ENCODE data around the gene WBP11. TPM values are rescaled to one million over a fixed set of nuclear protein-coding genes. Genes with fewer than 3 reads are reported as not detected.

WBP11 gene
- total and polyA plus RNA-seq, 2 donors = 27.7 to 32.9 TPM

GRCh38 chr12:14836336-14837210 lies 33.3 kb upstream of the WBP11 start:
- Histone ChIP-seq H3K4me1 (ENCODE audit: insufficient read depth) (no peaks in the 10 kb centered on the region), H3K4me3 (ENCODE audit: low read depth, low read length) (no peak overlapping the region), H3K36me3 (ENCODE audit: insufficient read depth) (no peaks in the 10 kb centered on the region), H3K27ac (ENCODE audit: low read depth) (no peak overlapping the region)
- no peak for DNase-seq (ENCODE audit: extremely low spot score)
- 72% methylated on average over 7 of the region's 7 CpGs for WGBS

DNA sequence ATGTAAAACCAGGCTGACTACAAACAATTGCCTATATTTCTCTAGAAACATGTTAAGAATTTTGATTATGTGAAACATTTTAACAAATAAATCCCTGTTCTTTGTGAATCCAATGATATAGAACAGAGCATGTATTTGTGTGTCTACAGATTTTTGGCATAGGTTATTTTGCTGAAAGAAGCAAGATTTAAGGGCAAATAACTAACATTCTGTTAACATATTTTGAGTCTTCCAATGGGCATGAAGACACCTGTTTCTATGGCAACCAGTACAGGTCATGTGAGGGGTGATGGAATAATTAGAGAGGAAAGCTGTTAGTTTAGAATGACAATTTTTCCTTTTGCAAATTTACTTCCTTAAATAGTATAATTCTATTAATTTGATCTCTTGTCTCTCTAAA lies 31.2 kb upstream of the WBP11 start:
- H3K36me3 ChIP-seq (ENCODE audit: insufficient read depth) = no peaks in the 10 kb centered on the region
- no peak overlapping the region for H3K27ac ChIP-seq (ENCODE audit: low read depth)
- H3K4me1 ChIP-seq (ENCODE audit: insufficient read depth) = no peaks in the 10 kb centered on the region
- DNase-seq (ENCODE audit: extremely low spot score) = no peak
- H3K4me3 ChIP-seq (ENCODE audit: low read depth, low read length) = no peak overlapping the region

GRCh38 chr12:14833952-14834351 lies 30.7 kb upstream of the WBP11 start:
- DNase-seq (ENCODE audit: extremely low spot score) = no peak
- Histone ChIP-seq H3K4me3 (ENCODE audit: low read depth, low read length) (no peak overlapping the region), H3K27ac (ENCODE audit: low read depth) (no peak overlapping the region), H3K4me1 (ENCODE audit: insufficient read depth) (no peaks in the 10 kb centered on the region), H3K36me3 (ENCODE audit: insufficient read depth) (no peaks in the 10 kb centered on the region)
- 33% methylated on average over 1 of the region's 1 CpG for WGBS

DNA sequence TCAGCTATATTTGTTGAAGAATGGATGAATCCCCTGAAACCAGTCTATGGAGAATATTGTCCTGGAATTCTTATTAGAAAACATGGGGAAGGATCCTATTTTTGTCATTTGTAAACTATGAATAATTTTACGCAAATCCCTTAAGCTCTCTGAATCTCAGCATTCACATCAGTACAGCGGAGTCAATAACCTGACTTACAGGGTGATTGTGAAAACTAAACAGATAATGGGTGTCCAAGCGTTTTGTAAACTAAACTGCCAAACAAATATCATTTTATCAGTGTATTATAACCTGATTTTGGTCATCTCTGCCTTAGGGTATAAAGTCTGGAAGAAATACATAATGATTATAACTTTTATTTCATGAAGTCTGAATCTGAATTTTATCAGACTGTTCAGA lies 30.1 kb upstream of the WBP11 start:
- WGBS = 51% methylated on average over 3 of the region's 3 CpGs
- H3K4me3 ChIP-seq (ENCODE audit: low read depth, low read length) = no peak overlapping the region
- H3K36me3 ChIP-seq (ENCODE audit: insufficient read depth) = no peaks in the 10 kb centered on the region
- H3K27ac ChIP-seq (ENCODE audit: low read depth) = no peak overlapping the region
- no peaks in the 10 kb centered on the region for H3K4me1 ChIP-seq (ENCODE audit: insufficient read depth)
- no peak for DNase-seq (ENCODE audit: extremely low spot score)

DNA sequence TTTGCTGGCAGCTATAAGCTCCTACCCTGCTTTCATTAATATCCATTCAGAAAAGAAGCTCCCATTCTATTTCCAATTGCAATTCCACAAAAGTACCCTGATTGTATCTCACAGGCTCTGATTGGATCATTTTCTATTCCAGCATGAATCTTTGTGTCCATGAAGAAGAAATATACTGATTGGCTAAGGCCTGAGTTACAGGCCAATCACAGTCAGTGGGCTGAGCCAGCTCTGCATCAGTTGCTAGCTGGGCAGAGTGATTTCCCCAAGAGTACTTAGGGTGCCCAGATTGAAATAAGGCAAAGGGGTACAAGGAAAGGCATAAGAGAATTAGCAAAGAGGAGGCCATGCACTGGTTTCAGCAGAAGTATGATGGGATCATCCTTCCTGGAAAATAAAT lies 25.6 kb upstream of the WBP11 start:
- Histone ChIP-seq H3K4me1 (ENCODE audit: insufficient read depth) (no peaks in the 10 kb centered on the region), H3K27ac (ENCODE audit: low read depth) (no peak overlapping the region), H3K36me3 (ENCODE audit: insufficient read depth) (no peaks in the 10 kb centered on the region), H3K4me3 (ENCODE audit: low read depth, low read length) (no peak overlapping the region)
- no peak for DNase-seq (ENCODE audit: extremely low spot score)

- no peak for DNase-seq (ENCODE audit: extremely low spot score)
- H3K27ac ChIP-seq (ENCODE audit: low read depth) = no peak overlapping the region
These were observed 23.8 kb upstream of the WBP11 start for GRCh38 chr12:14827043-14827442.

GRCh38 chr12:14826491-14826890 lies 23.2 kb upstream of the WBP11 start:
- Histone ChIP-seq H3K4me3 (ENCODE audit: low read depth, low read length) (no peak overlapping the region), H3K4me1 (ENCODE audit: insufficient read depth) (no peaks in the 10 kb centered on the region), H3K27ac (ENCODE audit: low read depth) (no peak overlapping the region), H3K36me3 (ENCODE audit: insufficient read depth) (no peaks in the 10 kb centered on the region)
- no peak for DNase-seq (ENCODE audit: extremely low spot score)
- 67% methylated on average over 5 of the region's 5 CpGs for WGBS

More at GRCh38 chr12:14827043-14827442, 23.8 kb upstream of the WBP11 start:
- WGBS = 90% methylated on average over 2 of the region's 2 CpGs
- H3K4me3 ChIP-seq (ENCODE audit: low read depth, low read length) = no peak overlapping the region
- no peaks in the 10 kb centered on the region for H3K36me3 ChIP-seq (ENCODE audit: insufficient read depth)
- H3K4me1 ChIP-seq (ENCODE audit: insufficient read depth) = no peaks in the 10 kb centered on the region

DNA sequence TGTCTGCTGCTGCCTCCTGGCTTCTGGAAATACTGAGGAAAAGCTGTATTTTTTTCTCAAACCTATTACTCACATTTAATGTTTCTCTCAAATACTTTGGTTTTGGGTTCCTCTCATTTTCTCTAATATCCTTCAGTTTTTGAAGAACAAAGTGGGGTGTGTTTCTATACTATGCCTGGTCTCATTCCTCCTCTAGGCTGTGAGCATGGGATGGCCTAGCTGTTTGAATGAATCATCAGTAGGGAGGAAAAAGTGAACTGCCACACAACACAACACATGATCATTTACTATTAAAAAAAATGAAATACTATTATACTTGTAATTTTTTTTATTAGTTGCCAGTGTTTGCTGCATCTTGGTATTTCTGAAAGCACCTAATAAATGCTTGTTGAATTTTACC lies 22.0 kb upstream of the WBP11 start:
- Histone ChIP-seq H3K4me1 (ENCODE audit: insufficient read depth) (no peaks in the 10 kb centered on the region), H3K4me3 (ENCODE audit: low read depth, low read length) (no peak overlapping the region), H3K36me3 (ENCODE audit: insufficient read depth) (no peaks in the 10 kb centered on the region)

DNA sequence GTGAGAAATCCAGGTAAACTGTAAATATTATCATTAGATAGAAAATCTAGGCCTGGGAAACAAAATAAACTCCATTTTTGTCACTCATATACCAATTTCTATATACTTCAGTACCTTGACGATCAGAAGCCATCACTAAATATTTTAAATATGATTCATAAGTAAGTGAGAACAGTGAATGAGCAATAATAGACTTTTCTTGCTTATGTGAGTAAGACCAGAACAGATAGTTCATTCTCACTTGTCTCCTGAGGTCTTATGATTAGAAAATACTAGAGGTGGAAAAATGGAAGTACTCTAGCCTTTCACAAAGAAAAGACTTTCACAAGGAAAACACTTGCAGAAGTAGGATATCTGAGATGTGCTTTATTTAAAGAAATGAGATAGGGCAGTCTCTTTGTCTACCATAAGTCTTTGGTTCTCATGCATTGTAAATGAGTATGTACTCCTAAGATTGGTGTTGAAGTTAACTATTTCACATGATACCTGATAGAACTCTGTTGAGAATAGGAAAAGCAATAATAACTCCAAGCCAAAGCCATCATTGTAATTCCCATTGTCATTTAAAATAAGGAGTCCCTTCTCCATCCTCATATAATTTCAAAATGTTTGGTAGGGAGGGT lies 20.8 kb upstream of the WBP11 start:
- Histone ChIP-seq H3K27ac (ENCODE audit: low read depth) (no peak overlapping the region), H3K4me3 (ENCODE audit: low read depth, low read length) (no peak overlapping the region), H3K36me3 (ENCODE audit: insufficient read depth) (no peaks in the 10 kb centered on the region), H3K4me1 (ENCODE audit: insufficient read depth) (no peaks in the 10 kb centered on the region)
- WGBS = 82% methylated on average over 1 of the region's 1 CpG
- DNase-seq (ENCODE audit: extremely low spot score) = no peak

More for the DNA sequence above, 22.0 kb upstream of the WBP11 start:
- DNase-seq (ENCODE audit: extremely low spot score) = no peak
- H3K27ac ChIP-seq (ENCODE audit: low read depth) = no peak overlapping the region

- WGBS = 56% methylated on average over 3 of the region's 3 CpGs
- Histone ChIP-seq H3K4me1 (ENCODE audit: insufficient read depth) (no peaks in the 10 kb centered on the region), H3K36me3 (ENCODE audit: insufficient read depth) (no peaks in the 10 kb centered on the region), H3K4me3 (ENCODE audit: low read depth, low read length) (no peak within 1 kb of the TSS), H3K27ac (ENCODE audit: low read depth) (no peak within 1 kb of the TSS)
- DNase-seq (ENCODE audit: extremely low spot score) = no peak
These were observed 10.7 kb upstream of the WBP11 start, which contains the start of gene SMCO3 for GRCh38 chr12:14814014-14814413. Gene SMCO3 (minus strand): TSS chr12:14814182. CDS start chr12:14806680, 7,502 bp downstream.

GRCh38 chr12:14811486-14811885 lies 8.2 kb upstream of the WBP11 start:
- no peak overlapping the region for H3K27ac ChIP-seq (ENCODE audit: low read depth)
- H3K4me1 ChIP-seq (ENCODE audit: insufficient read depth) = no peaks in the 10 kb centered on the region
- DNase-seq (ENCODE audit: extremely low spot score) = no peak
- no peak overlapping the region for H3K4me3 ChIP-seq (ENCODE audit: low read depth, low read length)
- H3K36me3 ChIP-seq (ENCODE audit: insufficient read depth) = no peaks in the 10 kb centered on the region
- WGBS = 95% methylated on average over 2 of the region's 2 CpGs

GRCh38 chr12:14810953-14811483 lies 7.7 kb upstream of the WBP11 start:
- no peaks in the 10 kb centered on the region for H3K4me1 ChIP-seq (ENCODE audit: insufficient read depth)
- H3K36me3 ChIP-seq (ENCODE audit: insufficient read depth) = no peaks in the 10 kb centered on the region
- H3K27ac ChIP-seq (ENCODE audit: low read depth) = no peak overlapping the region
- WGBS = 89% methylated on average over 1 of the region's 1 CpG
- no peak overlapping the region for H3K4me3 ChIP-seq (ENCODE audit: low read depth, low read length)
- DNase-seq (ENCODE audit: extremely low spot score) = no peak

- no peaks in the 10 kb centered on the region for H3K4me1 ChIP-seq (ENCODE audit: insufficient read depth)
- H3K36me3 ChIP-seq (ENCODE audit: insufficient read depth) = no peaks in the 10 kb centered on the region
- no peak overlapping the region for H3K4me3 ChIP-seq (ENCODE audit: low read depth, low read length)
- no peak overlapping the region for H3K27ac ChIP-seq (ENCODE audit: low read depth)
- no peak for DNase-seq (ENCODE audit: extremely low spot score)
- 87% methylated on average over 5 of the region's 5 CpGs for WGBS
These were observed 7.1 kb upstream of the WBP11 start for GRCh38 chr12:14810167-14810952.

All from urinary bladder (tissue), 4 donors.